ENCODE data around the gene SALL3. TPM values are rescaled to one million over a fixed set of nuclear protein-coding genes. Genes with fewer than 3 reads are reported as not detected.

Gene SALL3
- total and polyA plus RNA-seq, 2 of the 8 experiments (the other 6 are each of a cell fraction or from before 2014, with no cell fraction given): 10.5 to 46.4 TPM

DNA sequence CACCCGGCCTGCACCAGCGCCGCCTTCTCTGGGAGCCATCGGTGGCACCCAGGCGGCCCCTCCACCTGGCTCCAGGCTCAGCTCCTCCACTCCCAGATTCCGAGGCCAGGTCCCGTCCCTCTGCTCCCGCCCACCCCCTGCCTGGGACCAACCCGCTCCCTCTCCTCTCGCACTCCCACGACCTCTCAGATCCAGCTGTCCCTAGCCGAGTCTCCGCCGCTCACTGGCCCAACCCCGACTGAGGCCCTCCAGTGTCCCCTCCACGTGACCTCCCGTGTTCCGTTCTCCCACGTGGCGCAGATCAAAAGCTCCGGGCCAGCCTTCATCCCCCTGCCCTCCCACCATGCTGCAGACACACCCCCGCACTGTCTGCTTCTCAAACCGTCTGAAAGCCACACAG, 14.4 kb upstream of the SALL3 start:
- TF ChIP-seq SIX5 (IDR thresholded peaks at IDR 0.05; ENCODE audit: low read depth, low read length) (no peak), JUND (IDR thresholded peaks at IDR 0.05; ENCODE audit: low read length) (no peak), E2F6 (IDR thresholded peaks at IDR 0.05) (no peak), EGR1 (IDR thresholded peaks at IDR 0.05; ENCODE audit: borderline replicate concordance, low read depth, low read length) (no peak), CBX5 (IDR thresholded peaks at IDR 0.05; ENCODE audit: low read depth, low read length) (no peak), BCL11A (IDR thresholded peaks at IDR 0.05; ENCODE audit: low read depth in 2 of 2, low read length in 2 of 2) (no peak), GABPA (IDR thresholded peaks at IDR 0.05; ENCODE audit: borderline replicate concordance, insufficient read depth, low read length) (no peak), RNF2 (IDR thresholded peaks at IDR 0.05; ENCODE audit: borderline replicate concordance, low read depth, low read length, missing control alignments, poor library complexity, severe bottlenecking) (no peak), PHF8 (conservative IDR thresholded peaks at IDR 0.05; ENCODE audit: low read depth, low read length) (no peak), POLR2AphosphoS5 (IDR thresholded peaks at IDR 0.05; ENCODE audit: low read depth, low read length) (no peak), CBX8 (IDR thresholded peaks at IDR 0.05; ENCODE audit: borderline replicate concordance, low read depth, low read length) (no peak), CHD1 (IDR thresholded peaks at IDR 0.05; ENCODE audit: low read depth, low read length) (no peak), KDM1A (IDR thresholded peaks at IDR 0.05; ENCODE audit: borderline replicate concordance, low read length) (no peak)

More for the DNA sequence above, 14.4 kb upstream of the SALL3 start:
- H3K4me1 ChIP-seq (replicated peaks in 1 of 4; ENCODE audit: control insufficient read depth in 3 of 4, insufficient read depth in 4 of 4, low read length in 3 of 4): peaks cover 0 to 3% (median 0%) of the 10 kb centered on the region in 4 experiments; a peak in 1 of 7 replicates
- no peak overlapping the region for H3K27ac ChIP-seq (ENCODE audit: low read depth, low read length)
- H2BK120ac ChIP-seq (replicated peaks; ENCODE audit: low read depth, low read length): no peak overlapping the region
- peaks cover 17% of the 10 kb centered on the region for H3K23me2 ChIP-seq (ENCODE audit: low read depth, low read length)
- H4K91ac ChIP-seq (replicated peaks; ENCODE audit: insufficient read length, low read length): no peak overlapping the region
- no peak overlapping the region for H3K56ac ChIP-seq (replicated peaks; ENCODE audit: insufficient read length, low read depth, low read length)
- H2BK12ac ChIP-seq (ENCODE audit: low read depth, low read length): no peak overlapping the region
- 93% methylated on average over 13 of the region's 23 CpGs; no CpG with 5 or more reads in 1 of the 2 experiments for WGBS, 2 experiments (ENCODE audit: extremely low coverage in 1 of 2, insufficient coverage in 1 of 2, insufficient read length in 1 of 2, insufficient replicate concordance in 2 of 2, low coverage in 1 of 2, low lambda C conversion rate in 2 of 2, missing lambda C conversion rate in 1 of 2)
- no peak overlapping the region for H4K5ac ChIP-seq (ENCODE audit: insufficient read length, low read depth, low read length)
- H2AK5ac ChIP-seq (ENCODE audit: low read depth, low read length): no peak overlapping the region
- no peak overlapping the region for H2BK20ac ChIP-seq (ENCODE audit: low read length)
- no peak overlapping the region for H3K23ac ChIP-seq (ENCODE audit: insufficient read length)
- H3K36me3 ChIP-seq (ENCODE audit: control insufficient read depth in 2 of 4, insufficient read depth in 4 of 4, low read length in 3 of 4): peaks cover 0 to 3% (median 0%) of the 10 kb centered on the region in 4 experiments; a peak in 1 of 8 replicates
- no peak overlapping the region for H2BK5ac ChIP-seq (ENCODE audit: low read depth, low read length)
- no peak overlapping the region for H4K8ac ChIP-seq (ENCODE audit: extremely low read depth, insufficient read depth, low read length)
- H3K4me2 ChIP-seq (ENCODE audit: insufficient read depth in 1 of 2, low read depth in 2 of 2, low read length in 2 of 2): no peak overlapping the region
- no peak overlapping the region for H3K4me3 ChIP-seq (ENCODE audit: extremely low read depth in 1 of 4, insufficient read depth in 2 of 4, low read depth in 3 of 4, low read length in 4 of 4)
- peaks cover 0 to 7% of the 10 kb centered on the region in 2 experiments; a peak in 1 of 4 replicates for H3K79me2 ChIP-seq (ENCODE audit: control insufficient read depth in 1 of 2, insufficient read depth in 2 of 2, low read length in 2 of 2)
- CTCF ChIA-PET (ENCODE audit: partially characterized antibody): interaction anchor here (1.2 kb wide), 1 partner anchor 14 kb away, joined by 3 read pairs; no protein-coding TSS in a partner anchor
- H3K14ac ChIP-seq (ENCODE audit: insufficient read length): no peak overlapping the region
- H3K4ac ChIP-seq (replicated peaks; ENCODE audit: insufficient read length, low read depth, low read length): no peak overlapping the region
- FAIRE-seq (no peak), DNase-seq (ENCODE audit: low read depth in 1 of 2, low spot score in 2 of 2) (no peak)
- no peak overlapping the region for H3K9ac ChIP-seq (replicated peaks in 1 of 4; ENCODE audit: extremely low read depth in 1 of 4, low read depth in 3 of 4, low read length in 3 of 4)
- H3K79me1 ChIP-seq (ENCODE audit: low read depth, low read length): no peaks in the 10 kb centered on the region
- H4K20me1 ChIP-seq (replicated peaks in 1 of 2; ENCODE audit: control insufficient read depth in 1 of 2, insufficient read depth in 2 of 2, low read length in 2 of 2): peaks cover 0 to 14% of the 10 kb centered on the region in 2 experiments
- H3K9me3 ChIP-seq (ENCODE audit: insufficient read depth in 2 of 2, low read depth in 1 of 2, low read length in 1 of 2): peaks cover 3 to 19% of the 10 kb centered on the region in 2 experiments; a peak in 3 of 4 replicates
- H3K18ac ChIP-seq (ENCODE audit: extremely low read depth, low read length): no peak overlapping the region
- H2BK15ac ChIP-seq (ENCODE audit: low read length): no peak overlapping the region
- H3K27me3 ChIP-seq (replicated peaks in 1 of 4; ENCODE audit: control insufficient read depth in 3 of 4, extremely low read depth in 1 of 4, insufficient read depth in 3 of 4, low read length in 3 of 4): peaks cover 0 to 6% (median under 1%) of the 10 kb centered on the region in 4 experiments; a peak in 5 of 7 replicates
- no peak overlapping the region for H2AFZ ChIP-seq (ENCODE audit: low read length)
- POLR2A ChIA-PET (ENCODE audit: partially characterized antibody): interaction anchor here (0.9 kb wide), 1 partner anchor 10 kb away, joined by 3 read pairs; no protein-coding TSS in a partner anchor

Data from H1 (cell line).